Hepatocyte (in vitro differentiated cells): ENCODE results near the gene TRIOBP. TPM values are rescaled to one million over a fixed set of nuclear protein-coding genes. Genes with fewer than 3 reads are reported as not detected.
A peak's percentile ranks its signal among the peaks of the same experiment; 100 is the strongest.

ENCODE experiments used
- DNase-seq: peaks from one replicate; pipeline ENCODE4 v3.0.0-alpha.2; 2016; ENCODE audit warnings: low spot score
- H2AFZ ChIP-seq: fragments of 200-600 bp; sonication (generic); 2 replicates; pipeline ENCODE4 v1.6.0; 2016; ENCODE audit warnings: antibody characterized with exemption, mild to moderate bottlenecking
- H3K27ac ChIP-seq: fragments of 200-600 bp; sonication (generic); 2 replicates; pipeline ENCODE4 v1.5.1; 2016; ENCODE audit warnings: mild to moderate bottlenecking
- H3K27me3 ChIP-seq: fragments of 200-600 bp; sonication (generic); 2 replicates; pipeline ENCODE4 v1.6.1; 2016
- H3K36me3 ChIP-seq: fragments of 200-600 bp; sonication (generic); replicated peaks from 2 replicates; pipeline ENCODE4 v1.5.1; 2016; ENCODE audit warnings: low read depth; ENCODE audit not compliant: insufficient read depth
- H3K4me1 ChIP-seq: fragments of 200-600 bp; sonication (generic); 2 replicates; pipeline ENCODE4 v1.5.1; 2016; ENCODE audit warnings: mild to moderate bottlenecking, moderate library complexity; ENCODE audit not compliant: insufficient read depth
- H3K4me2 ChIP-seq: fragments of 200-600 bp; sonication (generic); 2 replicates; pipeline ENCODE4 v1.6.0; 2016
- H3K4me3 ChIP-seq: fragments of 200-600 bp; sonication (generic); 2 replicates; pipeline ENCODE4 v1.5.1; 2016; ENCODE audit warnings: mild to moderate bottlenecking
- H3K79me2 ChIP-seq: fragments of 200-600 bp; sonication (generic); 2 replicates; pipeline ENCODE4 v1.6.0; 2017; ENCODE audit warnings: mild to moderate bottlenecking
- H3K9me2 ChIP-seq: fragments of 200-600 bp; sonication (generic); replicated peaks from 2 replicates; pipeline ENCODE4 v1.6.0; 2017; ENCODE audit warnings: mild to moderate bottlenecking; ENCODE audit not compliant: insufficient read depth
- H3K9me3 ChIP-seq: fragments of 200-600 bp; sonication (generic); 2 replicates; pipeline ENCODE4 v1.5.1; 2016; ENCODE audit warnings: low read depth, mild to moderate bottlenecking
- H4K20me1 ChIP-seq: fragments of 200-600 bp; sonication (generic); 2 replicates; pipeline ENCODE4 v1.6.0; 2016; ENCODE audit warnings: mild to moderate bottlenecking; ENCODE audit not compliant: insufficient read depth, poor library complexity, severe bottlenecking
- CTCF ChIP-seq: fragments of 200-600 bp; sonication (generic); IDR thresholded peaks from 2 replicates; pipeline ENCODE4 v1.5.1; 2016; ENCODE audit warnings: antibody characterized with exemption, mild to moderate bottlenecking; ENCODE audit not compliant: poor library complexity
- EZH2 ChIP-seq: fragments of 200-600 bp; sonication (generic); IDR thresholded peaks from 2 replicates; pipeline ENCODE4 v1.6.1; 2016; ENCODE audit warnings: antibody characterized with exemption, mild to moderate bottlenecking, borderline replicate concordance
- EZH2phosphoT487 ChIP-seq: fragments of 200-600 bp; sonication (generic); IDR thresholded peaks from one replicate; pipeline ENCODE4 v1.6.1; 2018; ENCODE audit warnings: antibody characterized with exemption, mild to moderate bottlenecking, low read depth, moderate library complexity; ENCODE audit not compliant: unreplicated experiment, severe bottlenecking
- WGBS: methylation state at CpG from one replicate; pipeline ENCODE4 v1.1.6; 2016; ENCODE audit warnings: low lambda C conversion rate; ENCODE audit errors: missing lambda C conversion rate; 5-methylcytosine and 5-hydroxymethylcytosine counted together
- polyA plus RNA-seq: library from polyadenylated mRNA; unstranded; fragments of >200 nt; fragmentation: Nextera tagmentation; extraction: Ambion mirVana; gene quantifications from 2 replicates; pipeline ENCODE4 v1.2.1, GENCODE V29; 2016
- total RNA-seq: library from RNA; depleted of rRNA; stranded (reverse); fragments of >200 nt; gene quantifications from 2 replicates; pipeline ENCODE4 v1.2.3, GENCODE V29; 2014

TRIOBP gene
- total and polyA plus RNA-seq, 2 experiments from 2014 or later, result 57.2 to 96.1 TPM

DNA sequence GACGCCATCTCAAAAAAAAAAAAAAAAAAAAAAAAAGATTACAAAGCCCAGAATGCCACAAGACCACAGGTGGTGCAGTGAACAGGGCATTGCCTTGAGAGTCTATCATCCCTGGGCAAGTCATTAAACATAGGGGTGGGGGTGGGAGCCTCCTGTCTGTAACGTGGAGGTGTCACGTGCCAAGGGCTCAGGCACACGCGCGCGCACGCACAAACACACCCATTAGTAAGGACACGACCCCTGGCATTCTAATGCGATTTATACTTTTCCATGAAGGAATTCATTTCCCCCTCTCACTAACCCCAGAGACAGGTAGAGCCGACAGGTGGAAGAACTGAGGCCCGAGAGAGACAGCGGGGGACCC is 105.1 kb downstream of the TRIOBP start:
- H3K27me3 ChIP-seq, result no peaks in the 10 kb centered on the region

GRCh38 chr22:37802310-37803194 is 105.7 kb downstream of the TRIOBP start:
- peaks cover 7% of the 10 kb centered on the region for H4K20me1 ChIP-seq
- H3K4me1 ChIP-seq, result peaks cover 19% of the 10 kb centered on the region
- no peaks in the 10 kb centered on the region for H3K9me3 ChIP-seq
- peak overlapping the region; percentile 74 for H2AFZ ChIP-seq
- peaks cover 20% of the 10 kb centered on the region for H3K79me2 ChIP-seq
- no peaks in the 10 kb centered on the region for H3K27me3 ChIP-seq
- 2% methylated on average over 49 of the region's 63 CpGs for WGBS
- DNase-seq, result peak; percentile 84
- H3K4me2 ChIP-seq, result peak overlapping the region; percentile 93
- H3K27ac ChIP-seq, result peak overlapping the region; percentile 67
- peak overlapping the region; percentile 81 for H3K4me3 ChIP-seq
- TF ChIP-seq EZH2phosphoT487, result no peak
- TF ChIP-seq CTCF, result peak; percentile 12
- H3K36me3 ChIP-seq, result no peaks in the 10 kb centered on the region
- no peaks in the 10 kb centered on the region for H3K9me2 ChIP-seq

More for the DNA sequence above, 105.1 kb downstream of the TRIOBP start:
- Histone ChIP-seq H3K4me2 (peak overlapping the region; percentile 93), H3K4me3 (peak overlapping the region; percentile 81), H3K9me3 (no peaks in the 10 kb centered on the region), H3K36me3 (no peaks in the 10 kb centered on the region), H3K79me2 (peaks cover 17% of the 10 kb centered on the region), H2AFZ (peak overlapping the region; percentile 74), H3K9me2 (no peaks in the 10 kb centered on the region), H3K27ac (peak overlapping the region; percentile 67), H4K20me1 (peaks cover 7% of the 10 kb centered on the region), H3K4me1 (peaks cover 19% of the 10 kb centered on the region)
- no peak for TF ChIP-seq EZH2phosphoT487
- TF ChIP-seq EZH2, result no peak
- TF ChIP-seq CTCF, result no peak
- WGBS, result 4% methylated on average over 13 of the region's 13 CpGs
- DNase-seq, result peak; percentile 65

DNA sequence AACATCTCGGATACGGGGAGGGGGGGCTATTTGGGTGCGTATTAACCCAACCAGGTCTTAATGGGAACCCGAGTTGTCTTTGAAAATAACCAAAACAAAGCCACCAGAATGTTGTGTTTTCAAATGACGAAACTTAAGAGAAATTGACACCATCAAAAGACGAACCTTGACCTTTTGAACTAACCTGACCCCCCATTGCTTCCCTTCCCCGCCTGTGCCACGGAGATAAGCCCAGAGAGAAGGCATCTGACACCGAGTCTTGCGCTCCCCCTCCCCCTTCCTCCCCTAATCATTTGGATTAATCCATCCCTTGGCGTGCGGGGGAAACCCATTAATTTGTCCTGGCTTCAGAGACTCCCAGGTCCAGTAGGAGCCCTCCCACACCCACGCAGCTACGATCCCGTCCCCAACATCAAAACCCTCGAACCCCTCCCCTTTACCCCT is 106.4 kb downstream of the TRIOBP start:
- Histone ChIP-seq H3K4me2 (peak overlapping the region; percentile 93), H3K27ac (no peak overlapping the region), H3K4me1 (peaks cover 19% of the 10 kb centered on the region), H3K9me2 (no peaks in the 10 kb centered on the region), H2AFZ (peak overlapping the region; percentile 74), H4K20me1 (peaks cover 7% of the 10 kb centered on the region), H3K9me3 (no peaks in the 10 kb centered on the region), H3K79me2 (peaks cover 20% of the 10 kb centered on the region), H3K27me3 (no peaks in the 10 kb centered on the region), H3K36me3 (no peaks in the 10 kb centered on the region), H3K4me3 (peak overlapping the region; percentile 81)
- no peak for TF ChIP-seq EZH2
- TF ChIP-seq EZH2phosphoT487, result no peak
- no peak for TF ChIP-seq CTCF
- 14% methylated on average over 14 of the region's 16 CpGs for WGBS
- DNase-seq, result no peak
